Measurements from ENCODE around the gene FAM83B.

DNA sequence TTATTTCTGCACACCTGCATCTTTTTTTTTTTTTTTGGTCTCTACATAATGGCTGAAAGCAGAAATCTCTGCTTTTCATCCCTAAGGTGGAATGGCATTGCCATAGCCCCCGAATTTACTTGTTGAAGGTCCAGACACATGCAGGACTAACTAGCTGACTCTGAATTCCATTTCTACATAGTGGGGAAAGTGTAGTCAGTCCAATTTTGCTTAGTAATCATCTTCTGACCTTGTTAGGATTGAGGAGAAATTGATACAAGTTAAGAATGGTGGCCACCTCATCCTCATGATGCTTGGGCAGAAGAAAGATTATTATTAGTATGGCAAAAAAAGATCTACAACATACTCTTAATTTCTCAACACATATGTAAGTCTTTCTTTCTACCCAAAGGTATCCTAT lies 16.4 kb upstream of the FAM83B start:
- TF ChIP-seq, protein P1, sequence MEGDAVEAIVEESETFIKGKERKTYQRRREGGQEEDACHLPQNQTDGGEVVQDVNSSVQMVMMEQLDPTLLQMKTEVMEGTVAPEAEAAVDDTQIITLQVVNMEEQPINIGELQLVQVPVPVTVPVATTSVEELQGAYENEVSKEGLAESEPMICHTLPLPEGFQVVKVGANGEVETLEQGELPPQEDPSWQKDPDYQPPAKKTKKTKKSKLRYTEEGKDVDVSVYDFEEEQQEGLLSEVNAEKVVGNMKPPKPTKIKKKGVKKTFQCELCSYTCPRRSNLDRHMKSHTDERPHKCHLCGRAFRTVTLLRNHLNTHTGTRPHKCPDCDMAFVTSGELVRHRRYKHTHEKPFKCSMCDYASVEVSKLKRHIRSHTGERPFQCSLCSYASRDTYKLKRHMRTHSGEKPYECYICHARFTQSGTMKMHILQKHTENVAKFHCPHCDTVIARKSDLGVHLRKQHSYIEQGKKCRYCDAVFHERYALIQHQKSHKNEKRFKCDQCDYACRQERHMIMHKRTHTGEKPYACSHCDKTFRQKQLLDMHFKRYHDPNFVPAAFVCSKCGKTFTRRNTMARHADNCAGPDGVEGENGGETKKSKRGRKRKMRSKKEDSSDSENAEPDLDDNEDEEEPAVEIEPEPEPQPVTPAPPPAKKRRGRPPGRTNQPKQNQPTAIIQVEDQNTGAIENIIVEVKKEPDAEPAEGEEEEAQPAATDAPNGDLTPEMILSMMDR (conservative IDR thresholded peaks at IDR 0.05; ENCODE audit: low read depth, low read length), result no peak
- TF ChIP-seq EZH2phosphoT487 (IDR thresholded peaks at IDR 0.05; ENCODE audit: borderline replicate concordance, low read length), result no peak
